ENCODE data around the gene ZNF230. TPM values are rescaled to one million over a fixed set of nuclear protein-coding genes. Genes with fewer than 3 reads are reported as not detected.
A peak's percentile ranks its signal among the peaks of the same experiment; 100 is the strongest.

The ZNF230 gene
- total and polyA plus RNA-seq, 2 of the 4 experiments (the other 2 are of a cell fraction): 1.5 to 3.4 TPM

DNA sequence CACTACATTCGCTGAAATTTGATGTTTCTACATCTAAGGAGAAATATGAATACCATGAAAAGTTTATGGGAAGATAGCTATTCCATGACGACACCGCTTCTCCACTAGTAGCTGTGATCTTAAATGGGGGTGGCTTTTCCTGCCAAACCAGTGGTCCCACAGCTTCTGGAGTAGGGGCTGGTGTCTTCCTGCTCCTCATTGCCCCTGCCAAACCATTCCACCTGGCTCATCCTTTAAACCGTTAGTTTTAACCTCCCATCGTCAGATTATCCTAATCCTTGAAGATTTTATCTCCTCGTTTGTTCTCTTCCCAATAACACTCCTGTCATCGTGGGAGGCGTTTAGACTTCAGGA, 568 bp upstream of the ZNF230 start:
- dilution Hi-C loops (cut with HindIII; ENCODE audit: low sequenced_read_pairs, unreplicated experiment): no loop called here
- H2AK5ac ChIP-seq (ENCODE audit: low read depth, low read length): no peak overlapping the region
- H2BK20ac ChIP-seq (ENCODE audit: low read depth, low read length): no peak overlapping the region
- peaks cover 3% of the 10 kb centered on the region; the same call in 1 of the 2 replicates for H3K9me3 ChIP-seq (ENCODE audit: control insufficient read depth, insufficient read depth, low read length)
- no TSS peak for BruUV-seq (replicated peaks)
- no peaks in the 10 kb centered on the region for H3K9me1 ChIP-seq (ENCODE audit: insufficient read depth, low read length)
- peak overlapping the region; percentile 87 for H3K9ac ChIP-seq (ENCODE audit: low read depth, low read length)
- H3K79me1 ChIP-seq (ENCODE audit: low read depth in 1 of 2, low read length in 2 of 2): peaks cover 3 to 19% of the 10 kb centered on the region in 2 experiments
- H4K20me1 ChIP-seq (ENCODE audit: insufficient read depth, low read length): no peaks in the 10 kb centered on the region
- TF ChIP-seq CEBPB (IDR thresholded peaks at IDR 0.05; ENCODE audit: low read depth, low read length) (no peak), CHD1 (IDR thresholded peaks at IDR 0.05; ENCODE audit: low read depth, low read length) (no peak), SMC3 (IDR thresholded peaks at IDR 0.05; ENCODE audit: low read depth, low read length) (no peak), RFX5 (IDR thresholded peaks at IDR 0.05; ENCODE audit: low read depth, low read length) (no peak), POLR2A (IDR thresholded peaks at IDR 0.05; ENCODE audit: low read depth, low read length) (no peak), RCOR1 (IDR thresholded peaks at IDR 0.05; ENCODE audit: insufficient replicate concordance, low read length) (no peak), MAZ (IDR thresholded peaks at IDR 0.05; ENCODE audit: borderline replicate concordance, low read depth, low read length) (no peak), MAFK (IDR thresholded peaks at IDR 0.05; ENCODE audit: low read depth, low read length) (no peak)
- TF ChIP-seq, protein P1, sequence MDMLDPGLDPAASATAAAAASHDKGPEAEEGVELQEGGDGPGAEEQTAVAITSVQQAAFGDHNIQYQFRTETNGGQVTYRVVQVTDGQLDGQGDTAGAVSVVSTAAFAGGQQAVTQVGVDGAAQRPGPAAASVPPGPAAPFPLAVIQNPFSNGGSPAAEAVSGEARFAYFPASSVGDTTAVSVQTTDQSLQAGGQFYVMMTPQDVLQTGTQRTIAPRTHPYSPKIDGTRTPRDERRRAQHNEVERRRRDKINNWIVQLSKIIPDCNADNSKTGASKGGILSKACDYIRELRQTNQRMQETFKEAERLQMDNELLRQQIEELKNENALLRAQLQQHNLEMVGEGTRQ (IDR thresholded peaks at IDR 0.05; ENCODE audit: low read depth, low read length): no peak
- peak overlapping the region; percentile 68 for H3K4me3 ChIP-seq (ENCODE audit: insufficient read depth, low read depth, low read length)
- H4K91ac ChIP-seq (ENCODE audit: insufficient read depth, low read depth, low read length): peak overlapping the region; percentile 90; the same call in 1 of the 2 replicates
- H3K27me3 ChIP-seq (ENCODE audit: control insufficient read depth, insufficient read depth, low read length): no peaks in the 10 kb centered on the region
- H3K14ac ChIP-seq (replicated peaks; ENCODE audit: low read depth, low read length): peak overlapping the region; percentile 91
- ATAC-seq (ENCODE audit: low read depth) (peak; percentile 3; the same call in 1 of the 2 replicates), DNase-seq (peak; percentile 11)
- peak overlapping the region; percentile 99 for H2AFZ ChIP-seq (replicated peaks; ENCODE audit: low read length, poor library complexity)
- H4K8ac ChIP-seq (ENCODE audit: low read depth in 2 of 2, low read length in 2 of 2): peak overlapping the region; percentile 82 to 99
- H3K4me1 ChIP-seq (ENCODE audit: control insufficient read depth, insufficient read depth, low read length): peaks cover 2% of the 10 kb centered on the region; the same call in 1 of the 2 replicates
- intact Hi-C loops (cut with micrococcal nuclease): loop anchor here (2.0 kb wide), 1 partner anchor 67 kb away; the partner anchor contains the start of gene ZNF45
- peak overlapping the region; percentile 70 for H3K27ac ChIP-seq (ENCODE audit: insufficient read depth, low read length)
- peaks cover under 1% of the 10 kb centered on the region; the same call in 1 of the 2 replicates for H3K36me3 ChIP-seq (ENCODE audit: control insufficient read depth, insufficient read depth, low read length)
- peak overlapping the region; percentile 79; the same call in 1 of the 2 replicates for H3K56ac ChIP-seq (ENCODE audit: extremely low read depth, insufficient read depth, low read length)
- POLR2A ChIA-PET (ENCODE audit: unreplicated experiment): no interaction called here
- H3K23ac ChIP-seq (ENCODE audit: low read depth, low read length): 0 out of 2 replicates have a peak overlapping the region, but pooled peaks have one; percentile 85
- H2AK9ac ChIP-seq (replicated peaks; ENCODE audit: low read depth, low read length, poor library complexity): peak overlapping the region; percentile 33
- peak overlapping the region; percentile 85 for H4K5ac ChIP-seq (ENCODE audit: low read depth, low read length)
- peak overlapping the region; percentile 90 for H3K4ac ChIP-seq (ENCODE audit: low read depth, low read length)
- CTCF ChIA-PET: no interaction called here
- in situ Hi-C loops (cut with MboI; ENCODE audit: low sequenced_read_pairs): no loop called here
- H3K18ac ChIP-seq (ENCODE audit: low read depth, low read length): peak overlapping the region; percentile 58; the same call in 1 of the 2 replicates
- H2BK120ac ChIP-seq (ENCODE audit: low read depth, low read length): no peak overlapping the region
- no CpG with 5 or more reads among the region's 8 CpGs for WGBS, 2 experiments (ENCODE audit: extremely low coverage in 2 of 2, insufficient read length in 1 of 2)
- H3K4me2 ChIP-seq (ENCODE audit: low read depth, low read length): peak overlapping the region; percentile 67
- H2BK5ac ChIP-seq (ENCODE audit: low read depth, low read length, poor library complexity, severe bottlenecking): peak overlapping the region; percentile 74
- H2BK15ac ChIP-seq (ENCODE audit: low read depth, low read length): 0 out of 3 replicates have a peak overlapping the region, but pooled peaks have one; percentile 57

Measured in IMR-90 (cell line).